EH (cell line): ENCODE data around the gene AGAP4.
A peak's percentile ranks its signal among the peaks of the same experiment; 100 is the strongest.
"Not testable (repeated sequence)": the region's sequence is repeated elsewhere in the genome, so short reads cannot be mapped to it uniquely, and the experiment has no call there.

Source experiments
- DNase-seq: peaks from one replicate; pipeline ENCODE4 v3.0.0-alpha.2; 2015; ENCODE audit warnings: low read depth

The AGAP4 gene

DNA sequence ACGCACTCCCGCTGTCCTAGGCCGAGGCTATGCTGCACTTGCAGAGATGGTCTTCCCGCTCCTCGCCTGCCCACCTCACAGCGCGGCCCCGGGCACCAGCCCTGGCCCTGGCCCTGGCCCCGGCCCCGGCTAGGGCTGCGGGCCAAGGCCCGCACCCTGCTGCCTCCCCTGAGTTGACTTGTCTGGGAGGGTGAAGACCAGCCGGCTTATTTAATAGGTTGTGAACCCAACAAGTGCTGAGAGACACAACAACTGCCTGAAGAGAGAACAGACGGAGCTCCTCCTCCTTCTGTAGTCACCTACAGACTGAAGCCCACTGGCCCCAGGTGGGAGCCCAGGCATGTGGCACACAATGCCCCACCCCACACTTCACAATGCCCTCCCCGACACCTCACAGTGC is at the start of gene AGAP4:
Gene AGAP4, minus strand, starts transcription at position 101 of the 400 bp plus-strand sequence. CDS start 153 bp downstream, outside the sequence.
- not testable (repeated sequence) for DNase-seq

DNA sequence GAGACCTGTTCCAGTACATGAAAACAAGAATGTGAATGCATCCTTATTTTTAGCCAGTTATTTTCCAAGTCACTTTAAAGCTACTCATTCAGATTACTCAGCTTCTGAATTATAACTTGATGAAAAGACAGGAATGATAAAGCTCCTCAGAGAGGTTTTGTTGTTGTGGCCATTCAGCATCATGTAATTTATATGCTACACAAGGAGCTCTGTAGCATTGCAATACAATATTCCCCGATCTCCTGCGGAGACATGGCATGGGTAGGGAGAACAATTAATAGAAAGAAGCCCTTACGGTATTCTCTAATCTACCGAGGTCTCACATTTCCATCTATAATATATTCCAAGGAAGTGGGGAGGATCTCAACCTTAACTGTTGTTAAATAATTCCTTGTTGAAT is 43.4 kb upstream of the AGAP4 start:
- DNase-seq = not testable (repeated sequence)

DNA sequence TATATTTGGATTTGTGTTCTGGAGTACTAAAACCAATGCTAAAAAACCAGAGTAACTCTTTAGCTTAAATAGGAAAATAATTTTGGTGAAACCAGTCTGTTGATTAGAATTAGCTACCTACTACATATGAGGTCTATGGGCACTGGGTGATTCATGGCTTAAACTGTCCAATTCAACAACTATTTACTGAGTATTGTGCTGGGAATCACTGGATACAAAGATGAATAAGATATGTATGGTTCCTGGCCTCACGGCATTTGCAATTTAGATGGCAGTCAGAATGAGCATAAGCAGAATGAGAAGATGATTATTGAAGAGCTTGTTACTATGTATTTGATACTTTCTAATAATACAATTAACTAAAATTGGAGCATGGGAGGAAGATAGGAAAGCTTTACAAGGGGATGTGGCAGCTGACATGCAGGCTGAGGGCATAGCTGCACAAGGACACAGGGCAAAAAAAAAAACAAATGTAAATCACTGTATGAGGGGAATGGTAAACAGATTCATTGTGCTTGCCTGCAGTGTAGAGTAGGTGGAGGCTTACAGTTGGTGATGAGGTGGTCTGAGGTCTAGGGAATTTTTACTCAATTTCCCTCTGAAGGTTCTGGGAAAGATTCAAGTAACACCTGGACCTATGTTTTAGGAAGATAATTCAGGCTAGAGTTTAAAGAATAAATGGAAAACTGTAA is 42.4 kb upstream of the AGAP4 start:
- DNase-seq = peak; percentile 21

DNA sequence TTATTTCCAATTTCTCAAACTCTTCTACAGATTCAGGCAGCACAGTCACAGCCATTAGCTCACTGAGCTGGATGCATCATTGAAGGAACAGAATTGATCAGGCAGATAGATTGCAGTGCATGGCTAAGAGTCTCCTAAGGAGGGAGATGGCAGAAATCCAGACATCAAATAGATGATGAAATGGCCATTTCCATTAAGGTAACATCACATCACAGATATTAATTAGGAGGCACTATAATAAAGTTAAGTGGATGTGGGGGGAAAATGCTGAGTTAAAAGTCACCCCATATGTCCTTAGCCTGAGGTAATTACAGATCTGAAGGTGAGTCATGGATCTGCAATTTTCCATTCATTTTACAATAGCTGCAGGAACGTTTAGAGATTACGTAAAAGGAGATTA is 35.6 kb upstream of the AGAP4 start:
- DNase-seq = peak; percentile 70

- not testable (repeated sequence) for DNase-seq
These were observed 18.1 kb upstream of the AGAP4 start for GRCh38 chr10:45865404-45865803.

DNA sequence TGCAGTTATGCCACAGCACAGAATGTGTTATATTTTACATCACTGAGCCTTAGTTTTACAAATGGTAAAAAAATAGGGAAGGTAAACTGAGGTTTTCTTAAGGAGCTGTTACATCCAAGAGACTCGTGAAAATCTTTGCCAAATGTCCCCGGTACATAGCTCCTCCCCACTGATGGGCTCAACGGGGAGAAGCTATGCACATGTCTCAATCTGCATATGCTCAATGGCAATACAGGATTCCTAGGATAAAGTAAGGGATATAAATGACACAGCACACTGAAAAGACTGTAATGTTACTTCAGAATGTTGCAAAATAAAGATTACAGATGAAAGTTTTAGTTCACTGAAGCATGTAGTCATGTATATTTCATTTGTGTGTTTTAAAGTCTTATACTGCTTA is 17.0 kb upstream of the AGAP4 start:
- not testable (repeated sequence) for DNase-seq

DNA sequence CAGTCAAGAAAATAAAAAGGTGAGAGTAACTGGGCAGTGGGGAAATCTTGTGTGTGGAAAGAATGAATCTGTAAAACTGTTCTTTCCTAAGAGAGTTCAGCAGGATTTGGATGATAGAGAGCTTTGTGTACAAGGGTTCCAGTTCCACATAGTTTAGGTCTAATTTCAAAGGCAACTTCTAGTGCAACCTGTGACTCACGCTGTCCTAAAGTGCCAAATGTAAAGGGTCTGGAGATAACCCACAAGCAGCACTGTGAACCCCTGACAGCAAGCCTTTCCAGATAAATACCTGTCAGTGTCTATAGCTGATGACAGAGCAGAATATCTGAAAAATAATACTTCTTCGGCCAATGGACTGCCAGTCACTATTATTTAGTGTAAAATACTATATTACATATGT is 16.3 kb upstream of the AGAP4 start:
- DNase-seq = not testable (repeated sequence)

DNA sequence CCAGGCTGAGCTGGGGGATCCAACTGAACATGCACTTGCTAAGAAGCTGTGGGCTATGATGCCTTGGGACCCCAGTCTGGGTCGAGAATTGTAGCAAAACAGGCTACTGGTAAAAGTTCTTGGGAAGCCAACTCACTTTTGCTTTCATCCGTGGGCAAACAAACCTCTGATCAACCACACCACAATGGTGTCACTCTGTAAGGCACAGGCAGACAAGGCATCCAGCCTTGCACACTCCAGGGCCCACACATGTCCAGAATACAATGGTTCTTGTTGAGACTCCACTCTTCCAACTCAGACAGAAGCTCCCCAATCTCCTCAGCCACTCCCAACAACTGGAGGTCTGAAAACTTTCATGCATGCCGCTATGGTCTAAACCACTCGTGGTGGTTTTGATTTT is 10.6 kb upstream of the AGAP4 start:
- not testable (repeated sequence) for DNase-seq

- DNase-seq = not testable (repeated sequence)
These were observed 1.2 kb upstream of the AGAP4 start for GRCh38 chr10:45848467-45848866.

GRCh38 chr10:45822918-45823317 is 24.4 kb downstream of the AGAP4 start:
- DNase-seq = not testable (repeated sequence)

DNA sequence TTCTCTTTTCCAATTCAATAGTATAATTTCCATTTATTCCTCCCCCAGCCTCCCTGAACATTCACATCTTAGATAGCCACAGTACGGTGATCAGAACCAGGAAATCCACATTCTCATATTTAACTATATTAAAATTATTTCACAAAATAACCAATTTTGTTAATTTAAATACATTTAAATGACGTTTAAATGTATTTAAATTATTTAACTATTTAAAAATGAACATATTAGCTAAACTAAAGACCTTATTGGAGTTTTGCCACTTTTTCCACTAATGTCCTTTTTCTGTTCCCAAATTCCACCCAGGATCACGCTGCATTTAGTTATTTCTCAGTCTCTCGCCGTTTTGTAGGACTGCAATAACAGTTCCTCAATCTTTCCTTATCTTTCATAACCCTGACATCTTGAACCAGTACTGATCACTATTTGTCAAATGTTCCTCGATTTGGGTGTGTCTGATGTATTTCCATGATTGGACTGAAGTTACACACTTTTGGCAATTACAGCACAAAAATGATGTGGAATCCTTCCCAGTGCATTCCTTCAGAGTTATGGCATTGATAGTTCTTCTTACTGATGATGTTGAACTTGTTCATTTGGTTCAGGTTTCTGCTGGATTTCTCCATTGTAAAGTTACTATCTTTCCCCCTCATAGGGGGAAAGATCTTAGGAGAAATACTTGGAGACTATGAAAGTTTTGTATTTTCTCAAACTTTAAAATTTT is 27.0 kb downstream of the AGAP4 start:
- not testable (repeated sequence) for DNase-seq

- no peak for DNase-seq
These were observed 27.7 kb downstream of the AGAP4 start for GRCh38 chr10:45819552-45819951.

- no peak for DNase-seq
These were observed 29.4 kb downstream of the AGAP4 start for GRCh38 chr10:45817912-45818311.

- no peak for DNase-seq
These were observed 30.0 kb downstream of the AGAP4 start for GRCh38 chr10:45817130-45817859.

- DNase-seq = peak; percentile 13
These were observed 33.2 kb downstream of the AGAP4 start for GRCh38 chr10:45814146-45814545.

- not testable (repeated sequence) for DNase-seq
These were observed 34.3 kb downstream of the AGAP4 start for GRCh38 chr10:45812959-45813358.

DNA sequence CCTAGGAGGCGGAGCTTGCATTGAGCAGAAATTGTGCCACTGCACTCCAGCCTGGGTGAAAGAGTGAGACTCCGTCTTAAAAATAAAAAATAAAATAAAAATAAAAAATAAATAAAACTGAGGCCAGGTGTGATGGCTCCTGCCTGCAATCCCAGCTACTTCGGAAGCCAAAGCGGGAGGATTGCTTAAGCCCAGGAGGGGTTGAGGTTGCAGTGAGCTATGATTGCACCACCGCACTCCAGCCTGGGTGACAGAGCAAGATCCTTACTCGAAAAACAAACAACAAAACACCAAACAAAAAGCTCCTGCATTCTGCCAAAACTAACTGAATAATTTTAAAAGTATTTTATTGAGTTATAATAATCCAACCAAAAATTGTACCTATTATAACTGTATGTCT is 36.2 kb downstream of the AGAP4 start:
- no peak for DNase-seq

GRCh38 chr10:45809837-45810236 is 37.5 kb downstream of the AGAP4 start:
- peak; percentile 48 for DNase-seq

DNA sequence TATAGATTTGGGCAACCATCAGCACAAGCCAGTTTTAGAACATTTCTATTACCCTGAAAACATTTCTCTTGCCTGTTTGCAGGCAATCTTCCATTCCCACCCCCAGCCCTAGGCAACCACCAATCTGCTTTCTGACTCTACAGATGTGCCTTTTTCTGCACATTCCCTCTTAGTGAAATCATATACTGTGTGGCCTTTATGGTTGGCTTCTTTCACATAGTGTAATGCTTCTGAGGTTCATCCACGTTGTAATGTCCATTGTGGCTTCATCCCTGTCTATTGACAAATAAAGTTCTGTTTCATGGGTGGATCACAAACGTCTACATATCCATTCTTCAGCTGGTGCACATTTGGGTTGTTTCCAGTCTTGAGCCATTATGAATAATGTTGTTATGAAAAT is 42.3 kb downstream of the AGAP4 start:
- DNase-seq = peak; percentile 24

GRCh38 chr10:45803060-45804010 is 44.0 kb downstream of the AGAP4 start:
- peak; percentile 62 for DNase-seq

GRCh38 chr10:45794761-45795160 is 52.5 kb downstream of the AGAP4 start:
- not testable (repeated sequence) for DNase-seq
